Suprapubic skin (tissue), 4 donors: ENCODE results near the gene NSUN2. TPM values are rescaled to one million over a fixed set of nuclear protein-coding genes. Genes with fewer than 3 reads are reported as not detected.
"Not testable (repeated sequence)": the region's sequence is repeated elsewhere in the genome, so short reads cannot be mapped to it uniquely, and the experiment has no call there.

ENCODE experiments used
- DNase-seq, 2 donors: peaks; one replicate each; pipeline ENCODE4 v3.0.0-alpha.2; 2019; ENCODE audit warnings: low spot score in 2 of 2
- H3K27ac ChIP-seq: fragments of 200-600 bp; sonication (generic); one replicate; pipeline ENCODE4 v1.5.1; 2019
- H3K27me3 ChIP-seq: fragments of 200-600 bp; sonication (generic); one replicate; pipeline ENCODE4 v1.5.1; 2019
- H3K36me3 ChIP-seq: fragments of 200-600 bp; sonication (generic); one replicate; pipeline ENCODE4 v1.5.1; 2019
- H3K4me1 ChIP-seq: fragments of 200-600 bp; sonication (generic); one replicate; pipeline ENCODE4 v1.5.1; 2019
- H3K4me3 ChIP-seq: fragments of 200-600 bp; sonication (generic); one replicate; pipeline ENCODE4 v1.5.1; 2019; ENCODE audit warnings: mild to moderate bottlenecking
- H3K9me3 ChIP-seq: fragments of 200-600 bp; sonication (generic); one replicate; pipeline ENCODE4 v1.5.1; 2019
- CTCF ChIP-seq, 2 donors: fragments of 200-600 bp in 1 of 2; fragments of 450-650 bp in 1 of 2; sonication (generic) in 1 of 2; IDR thresholded peaks; one replicate each; pipeline ENCODE4 v1.5.1; 2016 to 2019; ENCODE audit warnings: antibody characterized with exemption in 2 of 2, mild to moderate bottlenecking in 1 of 2, moderate library complexity in 1 of 2
- EP300 ChIP-seq: sonication (generic); formaldehyde crosslinking; IDR thresholded peaks from one replicate; pipeline ENCODE4 v1.6.1; 2017; ENCODE audit warnings: antibody characterized with exemption
- POLR2A ChIP-seq, 2 donors: fragments of 450-650 bp; IDR thresholded peaks; one replicate each; pipeline ENCODE4 v1.6.1; 2017; ENCODE audit warnings: antibody characterized with exemption in 2 of 2, mild to moderate bottlenecking in 2 of 2, moderate library complexity in 2 of 2
- POLR2AphosphoS5 ChIP-seq, 3 donors: sonication (generic); formaldehyde crosslinking; IDR thresholded peaks; one replicate each; pipeline ENCODE4 v1.6.1; 2017; ENCODE audit warnings: antibody characterized with exemption in 3 of 3
- WGBS: methylation state at CpG from one replicate; pipeline ENCODE4 v1.1.5; 2018; 5-methylcytosine and 5-hydroxymethylcytosine counted together
- total RNA-seq, 4 donors: library from RNA; depleted of rRNA; stranded (reverse); fragments of >200 nt; gene quantifications; one replicate each; pipeline ENCODE4 v1.1.0, GENCODE V29; 2016

The NSUN2 gene
- total RNA-seq, 4 donors from 2014 or later, result 48.8 to 90.8 (median 56.4) TPM

GRCh38 chr5:6673031-6673430 is 40.2 kb upstream of the NSUN2 start:
- Histone ChIP-seq H3K27ac (no peak overlapping the region), H3K4me1 (no peaks in the 10 kb centered on the region), H3K36me3 (peaks cover 20% of the 10 kb centered on the region), H3K27me3 (no peaks in the 10 kb centered on the region), H3K9me3 (no peaks in the 10 kb centered on the region), H3K4me3 (no peak overlapping the region)
- 57% methylated on average over 5 of the region's 5 CpGs for WGBS
- TF ChIP-seq POLR2A (IDR thresholded peaks at IDR 0.05) (no peak), CTCF (IDR thresholded peaks at IDR 0.05) (no peak), POLR2AphosphoS5 (IDR thresholded peaks at IDR 0.05) (no peak), EP300 (no peak)
- no peak for DNase-seq

GRCh38 chr5:6668717-6669116 is 35.9 kb upstream of the NSUN2 start:
- not testable (repeated sequence) for H3K4me1 ChIP-seq, H3K4me3 ChIP-seq, DNase-seq, H3K27me3 ChIP-seq, H3K27ac ChIP-seq, H3K9me3 ChIP-seq
- H3K36me3 ChIP-seq, result peaks cover 32% of the 10 kb centered on the region
- 87% methylated on average over 9 of the region's 9 CpGs for WGBS

GRCh38 chr5:6667648-6668047 is 34.8 kb upstream of the NSUN2 start:
- H3K27me3 ChIP-seq, result no peaks in the 10 kb centered on the region
- no peak overlapping the region for H3K27ac ChIP-seq
- H3K36me3 ChIP-seq, result peaks cover 34% of the 10 kb centered on the region
- WGBS, result 92% methylated on average over 5 of the region's 5 CpGs
- no peak overlapping the region for H3K4me3 ChIP-seq
- no peaks in the 10 kb centered on the region for H3K4me1 ChIP-seq
- H3K9me3 ChIP-seq, result no peaks in the 10 kb centered on the region
- no peak for DNase-seq
- TF ChIP-seq POLR2AphosphoS5 (IDR thresholded peaks at IDR 0.05) (no peak), EP300 (no peak), CTCF (IDR thresholded peaks at IDR 0.05) (no peak), POLR2A (IDR thresholded peaks at IDR 0.05) (no peak)

- Histone ChIP-seq H3K4me3 (no peak overlapping the region), H3K4me1 (no peaks in the 10 kb centered on the region), H3K9me3 (no peaks in the 10 kb centered on the region), H3K27me3 (no peaks in the 10 kb centered on the region), H3K36me3 (peaks cover 34% of the 10 kb centered on the region), H3K27ac (no peak overlapping the region)
- 93% methylated on average over 11 of the region's 15 CpGs for WGBS
- no peak for DNase-seq
- TF ChIP-seq POLR2A (IDR thresholded peaks at IDR 0.05) (no peak), CTCF (IDR thresholded peaks at IDR 0.05) (no peak), EP300 (no peak), POLR2AphosphoS5 (IDR thresholded peaks at IDR 0.05) (no peak)
These were observed 33.9 kb upstream of the NSUN2 start for GRCh38 chr5:6666762-6667161.

- TF ChIP-seq POLR2AphosphoS5 (IDR thresholded peaks at IDR 0.05) (no peak), EP300 (no peak), CTCF (IDR thresholded peaks at IDR 0.05) (no peak), POLR2A (IDR thresholded peaks at IDR 0.05) (no peak)
- Histone ChIP-seq H3K27ac (no peak overlapping the region), H3K4me3 (no peak overlapping the region), H3K4me1 (no peaks in the 10 kb centered on the region), H3K27me3 (no peaks in the 10 kb centered on the region), H3K9me3 (no peaks in the 10 kb centered on the region), H3K36me3 (peaks cover 59% of the 10 kb centered on the region)
- WGBS, result 92% methylated on average over 3 of the region's 3 CpGs
- no peak for DNase-seq
These were observed 27.8 kb upstream of the NSUN2 start for GRCh38 chr5:6660688-6661087.

- no peaks in the 10 kb centered on the region for H3K27me3 ChIP-seq
- WGBS, result 92% methylated on average over 13 of the region's 13 CpGs
- H3K4me3 ChIP-seq, result no peak overlapping the region
- H3K36me3 ChIP-seq, result peaks cover 65% of the 10 kb centered on the region
- no peak for TF ChIP-seq EP300
- TF ChIP-seq CTCF (IDR thresholded peaks at IDR 0.05), result no peak
- TF ChIP-seq POLR2A (IDR thresholded peaks at IDR 0.05), result no peak
- TF ChIP-seq POLR2AphosphoS5 (IDR thresholded peaks at IDR 0.05), result no peak
- no peak overlapping the region for H3K27ac ChIP-seq
- no peak for DNase-seq
- H3K4me1 ChIP-seq, result no peaks in the 10 kb centered on the region
- H3K9me3 ChIP-seq, result no peaks in the 10 kb centered on the region
These were observed 27.3 kb upstream of the NSUN2 start for GRCh38 chr5:6659941-6660684.
